Ovary (tissue), 9 donors: ENCODE data around the gene CCDC121. TPM values are rescaled to one million over a fixed set of nuclear protein-coding genes. Genes with fewer than 3 reads are reported as not detected.

Experiments used
- DNase-seq, 5 donors: peaks; one replicate each; pipeline ENCODE4 v3.0.0-alpha.2; 2019 to 2020
- H3K27ac ChIP-seq, 2 donors: fragments of 200-600 bp; one replicate each; pipeline versions ENCODE4 v1.5.1 to v1.8.0; 2019 to 2022
- H3K27me3 ChIP-seq: fragments of 200-600 bp; one replicate; pipeline ENCODE4 v1.8.0; 2022
- H3K36me3 ChIP-seq: fragments of 200-600 bp; sonication (generic); one replicate; pipeline ENCODE4 v1.5.1; 2019
- H3K4me1 ChIP-seq: one replicate; pipeline ENCODE4 v1.8.1; 2013; ENCODE audit warnings: mild to moderate bottlenecking, moderate library complexity; ENCODE audit not compliant: insufficient read depth
- H3K4me3 ChIP-seq: fragments of 200-600 bp; sonication (generic); one replicate; pipeline ENCODE4 v1.5.1; 2017
- H3K9me3 ChIP-seq, 2 donors: fragments of 200-600 bp in 1 of 2; sonication (generic) in 1 of 2; one replicate each; pipeline versions ENCODE4 v1.5.1 to v1.8.1; 2013 to 2019; ENCODE audit warnings: mild to moderate bottlenecking in 1 of 2, moderate library complexity in 1 of 2
- CTCF ChIP-seq, 3 donors: fragments of 450-650 bp in 2 of 3; fragments of 200-600 bp in 1 of 3; IDR thresholded peaks; one replicate each; pipeline versions ENCODE4 v1.5.1 to v1.8.0; 2016 to 2022; ENCODE audit warnings: antibody characterized with exemption in 3 of 3, mild to moderate bottlenecking in 1 of 3
- EP300 ChIP-seq: sonication (generic); formaldehyde crosslinking; IDR thresholded peaks from one replicate; pipeline ENCODE4 v1.6.1; 2017; ENCODE audit warnings: antibody characterized with exemption
- POLR2A ChIP-seq: fragments of 450-650 bp; IDR thresholded peaks from one replicate; pipeline ENCODE4 v1.6.1; 2017; ENCODE audit warnings: antibody characterized with exemption, mild to moderate bottlenecking, moderate library complexity
- WGBS, 3 donors: extraction: QIAGEN DNeasy Blood & Tissue Kit in 1 of 3; methylation state at CpG; one replicate each; pipeline versions ENCODE4 v1.1.5 to v1.1.7; 2013 to 2017; 5-methylcytosine and 5-hydroxymethylcytosine counted together
- intact Hi-C, 4 donors: fragments of 100-400 bp; cut with DNase I; formaldehyde crosslinking; loops; one replicate each; pipeline versions ENCODE4 v1.11.0 to v1.15.1; 2022 to 2023
- polyA plus RNA-seq, 2 donors: library from polyadenylated mRNA; stranded (reverse); fragments of 200-250 nt in 1 of 2; fragments of 350-450 nt in 1 of 2; fragmentation: Illumina TruSeq in 1 of 2; extraction: RNeasy Lipid Tissue Mini Kit (QIAGEN cat#74804) in 1 of 2; gene quantifications; one replicate each; pipeline ENCODE4 v1.2.3, GENCODE V29; 2013 to 2014
- total RNA-seq, 7 donors: library from RNA; depleted of rRNA in 2 of 7; stranded (reverse); fragments of >200 nt in 2 of 7; fragmentation: NEBNext Ultra II Directional in 3 of 7; extraction: Animal tissue kit (Norgen Biotek cat#: 25700) in 3 of 7; gene quantifications; one replicate each; pipeline versions ENCODE4 v1.1.0 to v1.2.4, GENCODE V29; 2016 to 2023
- donor health status: DM: no; HTN: no; CAD: no; lungs with moderate emphysema.
- donor health status: DM: no; HTN: no; CAD: no.
- donor health status: Bipolar disorder and iron deficiency.
- donor health status: DM: yes; HTN: yes; CAD: no.
- donor health status: DM: no; HTN: no; CAD: no.
- donor health status: DM: yes; HTN: yes; CAD: no.

CCDC121 gene
- total and polyA plus RNA-seq, 9 donors, result 3.2 to 8.8 (median 6.4) TPM

GRCh38 chr2:27651056-27651455, 22.2 kb upstream of the CCDC121 start:
- H3K27me3 ChIP-seq, result no peaks in the 10 kb centered on the region
- DNase-seq, result no peak
- no peaks in the 10 kb centered on the region for H3K36me3 ChIP-seq
- intact Hi-C loops, result no loop called here
- H3K9me3 ChIP-seq, result no peaks in the 10 kb centered on the region
- no peak for TF ChIP-seq EP300
- no peak for TF ChIP-seq CTCF (IDR thresholded peaks at IDR 0.05)
- TF ChIP-seq POLR2A, result no peak
- H3K27ac ChIP-seq, result no peak overlapping the region
- WGBS, 3 donors, result 66 to 73% (median 71%) methylated on average over 4 of the region's 4 CpGs
- no peak overlapping the region for H3K4me3 ChIP-seq
- no peaks in the 10 kb centered on the region for H3K4me1 ChIP-seq

- 81 to 91% (median 83%) methylated on average over 4 of the region's 4 CpGs for WGBS, 3 donors
- H3K9me3 ChIP-seq, result no peaks in the 10 kb centered on the region
- no peak for TF ChIP-seq EP300
- no peaks in the 10 kb centered on the region for H3K36me3 ChIP-seq
- intact Hi-C loops, result loop anchor here in 1 of 4 donors (5.0 kb wide), 1 partner anchor 1225 kb away; no protein-coding TSS in a partner anchor
- no peak for DNase-seq
- no peaks in the 10 kb centered on the region for H3K4me1 ChIP-seq
- H3K4me3 ChIP-seq, result no peak overlapping the region
- no peak overlapping the region for H3K27ac ChIP-seq
- no peaks in the 10 kb centered on the region for H3K27me3 ChIP-seq
Observed at GRCh38 chr2:27647737-27648136, 18.9 kb upstream of the CCDC121 start.

- intact Hi-C loops, result loop anchor here in 1 of 4 donors (5.0 kb wide), 1 partner anchor 1225 kb away; no protein-coding TSS in a partner anchor
- no peak overlapping the region for H3K4me3 ChIP-seq
- no peaks in the 10 kb centered on the region for H3K9me3 ChIP-seq
Observed at GRCh38 chr2:27647289-27647688, 18.5 kb upstream of the CCDC121 start.

GRCh38 chr2:27645197-27645596, 16.4 kb upstream of the CCDC121 start:
- no peaks in the 10 kb centered on the region for H3K27me3 ChIP-seq
- H3K4me1 ChIP-seq, result no peaks in the 10 kb centered on the region
- no peaks in the 10 kb centered on the region for H3K9me3 ChIP-seq
- H3K27ac ChIP-seq, result no peak overlapping the region
- H3K36me3 ChIP-seq, result no peaks in the 10 kb centered on the region
- no peak for DNase-seq
- intact Hi-C loops, result loop anchor here in 1 of 4 donors (5.0 kb wide), 1 partner anchor 1223 kb away; no protein-coding TSS in a partner anchor
- no peak for TF ChIP-seq CTCF (IDR thresholded peaks at IDR 0.05)
- no peak for TF ChIP-seq EP300
- no peak for TF ChIP-seq POLR2A
- no peak overlapping the region for H3K4me3 ChIP-seq

More at GRCh38 chr2:27647289-27647688, 18.5 kb upstream of the CCDC121 start:
- no peaks in the 10 kb centered on the region for H3K36me3 ChIP-seq
- no peak for DNase-seq
- H3K27ac ChIP-seq, result no peak overlapping the region
- no peaks in the 10 kb centered on the region for H3K4me1 ChIP-seq
- H3K27me3 ChIP-seq, result no peaks in the 10 kb centered on the region
- TF ChIP-seq CTCF (IDR thresholded peaks at IDR 0.05) (no peak), EP300 (no peak), POLR2A (no peak)

- intact Hi-C loops, result no loop called here
- no peak overlapping the region for H3K4me3 ChIP-seq
- DNase-seq, result no peak
- no peaks in the 10 kb centered on the region for H3K27me3 ChIP-seq
- no peaks in the 10 kb centered on the region for H3K9me3 ChIP-seq
- H3K36me3 ChIP-seq, result no peaks in the 10 kb centered on the region
- no peaks in the 10 kb centered on the region for H3K4me1 ChIP-seq
- WGBS, 3 donors, result 75 to 80% (median 76%) methylated on average over 2 of the region's 2 CpGs
- TF ChIP-seq POLR2A, result no peak
- H3K27ac ChIP-seq, result no peak overlapping the region
Observed at GRCh38 chr2:27640722-27641245, 12.0 kb upstream of the CCDC121 start.
